EL (cell line): ENCODE data around the gene TFEC.
A peak's percentile ranks its signal among the peaks of the same experiment; 100 is the strongest.

ENCODE experiments used
- DNase-seq: peaks from one replicate; pipeline ENCODE4 v3.0.0-alpha.2; 2016

The TFEC gene

DNA sequence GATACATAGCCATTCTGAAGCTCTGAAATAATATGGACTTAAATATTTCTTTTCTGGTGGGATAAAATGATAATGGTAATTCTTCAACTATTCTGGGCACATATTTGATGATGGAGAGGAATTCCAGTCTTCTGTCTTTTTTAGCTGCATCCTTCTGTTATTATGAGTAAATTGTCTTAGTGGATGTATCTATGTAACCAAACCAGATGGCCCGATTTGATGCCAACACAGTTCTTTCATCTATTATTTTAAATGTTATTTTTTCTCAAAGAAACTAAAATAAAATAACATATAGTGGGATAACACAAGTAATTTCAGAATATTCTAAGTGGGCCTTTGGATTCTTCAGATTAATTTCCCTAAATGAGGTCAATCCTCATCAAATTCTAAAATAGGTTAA is 110.2 kb downstream of the TFEC start:
- DNase-seq: no peak

DNA sequence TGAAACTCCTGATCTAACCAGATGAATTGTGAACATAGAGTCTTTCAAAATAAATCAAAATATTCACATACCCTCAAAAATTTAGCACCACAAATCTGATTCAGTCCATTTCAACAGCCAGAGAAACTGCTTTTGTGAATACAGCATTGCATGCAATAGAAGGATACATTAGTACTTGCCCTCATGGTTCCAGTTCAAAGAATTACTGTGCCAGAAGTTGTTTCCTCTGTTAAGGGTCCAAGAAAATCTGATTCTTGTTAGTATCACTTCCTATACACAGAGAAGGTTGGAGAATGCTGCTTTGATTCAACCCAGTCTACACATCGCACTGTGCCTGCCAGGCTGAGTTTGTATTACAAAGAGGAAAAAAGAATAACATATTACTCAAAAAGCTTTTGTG is 115.6 kb downstream of the TFEC start:
- no peak for DNase-seq

DNA sequence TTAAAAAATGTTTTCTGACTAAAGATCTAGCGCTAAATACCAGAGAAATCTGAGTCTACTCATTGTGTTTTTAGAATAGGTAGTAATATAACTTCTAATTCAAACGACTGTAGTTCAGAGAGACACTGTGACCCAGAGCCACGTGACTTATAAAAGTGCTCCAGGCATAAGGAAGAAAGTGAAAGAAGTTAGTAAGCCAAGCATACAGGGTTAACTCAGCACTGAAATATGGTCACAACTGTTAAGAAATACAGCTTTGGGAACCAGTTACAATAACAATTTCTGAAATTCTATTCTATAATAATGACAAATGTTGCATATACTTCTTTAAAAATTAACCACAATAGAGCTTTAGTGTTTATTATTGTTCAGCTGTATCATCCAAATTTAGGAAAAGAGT is 119.1 kb downstream of the TFEC start:
- no peak for DNase-seq

DNA sequence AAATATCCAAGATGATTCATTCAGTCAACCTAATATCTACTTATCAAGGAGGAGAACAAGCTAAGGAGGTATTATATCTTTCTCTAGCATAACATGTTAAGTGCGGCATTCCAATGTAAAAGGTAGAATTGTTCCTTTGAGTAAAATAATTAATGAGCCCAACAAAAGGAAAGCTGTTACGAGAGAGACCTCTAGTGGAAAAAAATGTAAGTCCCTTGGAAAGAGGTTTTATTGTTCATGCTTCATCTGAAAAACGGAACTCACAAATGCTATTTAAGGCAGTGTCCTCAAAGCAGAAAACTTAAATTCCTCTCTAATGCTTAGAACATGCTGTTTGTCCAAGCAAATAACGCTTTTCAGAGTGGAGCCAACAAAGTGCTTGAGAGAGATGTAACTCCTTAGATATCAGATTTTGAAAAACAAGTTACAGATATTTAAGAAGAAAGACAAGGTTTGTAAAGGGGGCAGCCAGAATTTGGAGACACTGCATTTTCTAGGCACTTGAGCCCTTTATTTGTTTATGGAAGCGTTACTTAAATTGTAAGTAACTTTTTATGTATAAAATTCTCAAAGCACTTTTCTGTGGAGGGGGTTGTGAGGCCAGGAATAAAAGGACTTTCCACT is 119.9 kb downstream of the TFEC start:
- peak; percentile 25 for DNase-seq

DNA sequence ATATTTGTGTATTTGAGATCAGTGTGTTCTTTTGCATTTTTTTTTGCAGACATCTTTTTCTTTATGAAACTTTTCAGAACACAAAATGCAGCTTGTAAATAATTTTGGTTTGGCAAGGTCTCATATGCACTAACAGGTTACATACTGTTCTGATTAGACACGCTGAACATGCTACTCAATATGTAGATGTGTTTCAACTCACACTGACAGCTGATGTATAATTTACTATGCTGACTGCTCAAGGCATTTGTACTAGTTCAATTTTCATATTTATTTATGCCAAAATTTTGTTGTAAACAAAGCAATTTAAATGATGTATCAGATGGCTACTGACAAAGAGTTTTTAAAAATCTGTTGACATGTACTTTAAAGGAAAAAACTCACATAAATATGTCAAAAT is 123.8 kb downstream of the TFEC start:
- no peak for DNase-seq

DNA sequence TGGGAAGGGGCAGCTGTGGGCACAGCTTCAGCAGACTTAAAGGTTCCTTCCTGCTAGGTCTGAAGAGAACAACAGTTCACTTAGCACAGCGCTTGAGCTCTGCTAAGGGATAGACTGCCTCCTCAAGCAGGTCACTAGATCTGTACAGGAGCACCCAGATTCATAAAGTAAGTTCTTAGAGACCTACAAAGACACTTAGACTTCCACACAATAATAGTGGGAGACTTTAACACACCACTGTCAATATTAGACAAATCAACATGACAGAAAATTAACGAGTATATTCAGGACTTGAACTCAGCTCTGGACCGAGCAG is 140.9 kb downstream of the TFEC start:
- DNase-seq: no peak

DNA sequence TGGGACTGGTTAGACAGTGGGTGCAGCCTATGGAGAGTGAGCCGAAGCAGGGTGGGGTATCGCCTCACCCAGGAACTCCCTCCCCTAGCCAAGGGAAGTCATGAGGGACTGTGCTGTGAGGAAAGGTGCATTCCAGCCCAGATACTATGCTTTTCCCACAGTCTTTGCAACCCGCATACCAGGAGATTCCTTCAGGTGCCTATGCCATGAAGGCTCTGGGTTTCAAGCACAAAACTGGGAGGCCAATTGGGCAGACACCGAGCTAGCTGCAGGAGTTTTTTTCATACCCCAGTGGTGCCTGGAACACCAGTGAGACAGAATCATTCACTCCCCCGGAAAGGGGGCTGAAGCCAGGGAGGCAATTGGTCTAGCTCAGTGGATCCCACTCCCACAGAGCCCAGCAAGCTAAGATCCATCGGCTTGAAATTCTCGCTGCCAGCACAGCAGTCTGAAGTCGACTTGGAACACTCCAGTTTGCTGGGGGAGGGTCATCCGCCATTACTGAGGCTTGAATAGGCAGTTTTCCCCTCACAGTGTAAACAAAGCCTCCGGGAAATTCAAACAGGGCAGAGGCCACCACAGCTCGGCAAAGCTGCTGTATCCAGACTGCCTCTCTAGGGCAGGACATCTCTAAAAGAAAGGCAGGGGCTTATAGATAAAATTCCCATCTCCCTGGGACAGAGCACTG is 141.4 kb downstream of the TFEC start:
- DNase-seq: no peak

DNA sequence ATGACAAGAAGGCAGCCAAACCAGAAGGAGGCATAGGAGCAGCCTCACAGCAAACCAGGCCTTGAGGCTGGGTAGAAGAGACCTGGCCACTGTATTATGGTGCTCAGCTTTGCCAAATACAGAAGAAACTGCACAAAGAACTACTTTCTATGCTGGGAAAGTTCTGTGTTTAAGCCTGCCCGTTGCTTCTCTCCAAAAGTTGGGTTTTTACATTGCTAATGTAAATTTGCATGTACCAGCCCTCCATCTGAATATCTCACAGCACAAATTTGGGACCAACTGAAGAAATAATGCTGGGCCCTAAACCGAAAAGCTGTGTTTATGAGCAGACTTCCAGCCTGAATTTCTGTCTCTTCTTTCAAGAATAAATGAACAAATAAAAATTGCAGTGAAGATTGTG is 145.0 kb downstream of the TFEC start:
- no peak for DNase-seq
